MM.1S (cell line): ENCODE measurements around the gene C2orf69.

Source experiments
- DNase-seq: peaks from one replicate; pipeline ENCODE4 v3.0.0-alpha.2; 2015
- H2AFZ ChIP-seq: fragments of 300-600 bp; sonication (generic); 2 replicates; pipeline ENCODE4 v1.6.0; 2016; ENCODE audit warnings: antibody characterized with exemption, low read length
- H3F3A ChIP-seq: fragments of 300-600 bp; sonication (generic); 2 replicates; pipeline ENCODE4 v1.6.1; 2016; ENCODE audit warnings: mild to moderate bottlenecking, antibody characterized with exemption, low read length, moderate library complexity, mixed read lengths; ENCODE audit not compliant: insufficient read depth
- H3K27ac ChIP-seq: fragments of 300-600 bp; sonication (generic); 2 replicates; pipeline ENCODE4 v1.5.1; 2016; ENCODE audit warnings: mild to moderate bottlenecking, low read length
- H3K27me3 ChIP-seq: fragments of 300-600 bp; sonication (generic); replicated peaks from 2 replicates; pipeline ENCODE4 v1.6.0; 2016; ENCODE audit warnings: low read length; ENCODE audit not compliant: insufficient read depth
- H3K36me3 ChIP-seq: fragments of 300-600 bp; sonication (generic); replicated peaks from 2 replicates; pipeline ENCODE4 v1.6.1; 2016; ENCODE audit warnings: mild to moderate bottlenecking, low read length, mixed read lengths; ENCODE audit not compliant: insufficient read depth
- H3K4me1 ChIP-seq: fragments of 300-600 bp; sonication (generic); 2 replicates; pipeline ENCODE4 v1.6.1; 2016; ENCODE audit warnings: low read length, mixed read lengths
- H3K4me2 ChIP-seq: fragments of 300-600 bp; sonication (generic); 2 replicates; pipeline ENCODE4 v1.6.0; 2016; ENCODE audit warnings: low read depth, low read length
- H3K4me3 ChIP-seq: fragments of 300-600 bp; sonication (generic); 2 replicates; pipeline ENCODE4 v1.5.1; 2016; ENCODE audit warnings: low read length, mixed read lengths
- H3K79me2 ChIP-seq: fragments of 300-600 bp; sonication (generic); 2 replicates; pipeline ENCODE4 v1.6.1; 2016; ENCODE audit warnings: mixed run types, low read length, mixed read lengths
- H3K9ac ChIP-seq: fragments of 300-600 bp; sonication (generic); 2 replicates; pipeline ENCODE4 v1.6.1; 2016; ENCODE audit warnings: low read length, mixed read lengths
- H3K9me2 ChIP-seq: fragments of 300-600 bp; sonication (generic); replicated peaks from 2 replicates; pipeline ENCODE4 v1.6.1; 2016; ENCODE audit warnings: mild to moderate bottlenecking, low read length, mixed read lengths; ENCODE audit not compliant: insufficient read depth
- H3K9me3 ChIP-seq: fragments of 300-600 bp; sonication (generic); replicated peaks from 2 replicates; pipeline ENCODE4 v1.6.1; 2016; ENCODE audit warnings: mild to moderate bottlenecking, low read length, mixed read lengths; ENCODE audit not compliant: insufficient read depth
- H4K20me1 ChIP-seq: fragments of 300-600 bp; sonication (generic); 2 replicates; pipeline ENCODE4 v1.6.1; 2016; ENCODE audit warnings: mild to moderate bottlenecking, low read length, moderate library complexity, mixed read lengths; ENCODE audit not compliant: insufficient read depth
- EZH2 ChIP-seq: fragments of 300-600 bp; sonication (generic); optimal IDR thresholded peaks from 2 replicates; pipeline ENCODE3; 2017; ENCODE audit warnings: low read depth, mild to moderate bottlenecking, antibody characterized with exemption, low read length, mixed read lengths
- EZH2phosphoT487 ChIP-seq: fragments of 300-600 bp; sonication (generic); IDR thresholded peaks from 2 replicates; pipeline ENCODE4 v1.6.1; 2018; ENCODE audit warnings: antibody characterized with exemption, low read length
- TF ChIP-seq, protein P1 (sequence below): fragments of 300-600 bp; sonication (generic); IDR thresholded peaks from 2 replicates; pipeline ENCODE4 v1.5.1; 2016; ENCODE audit warnings: antibody characterized with exemption, low read length, mixed read lengths

The C2orf69 gene

GRCh38 chr2:199911052-199911876 is at the start of gene C2orf69:
Gene C2orf69, plus strand, starts transcription at chr2:199911293. Its CDS starts 146 bp downstream, at chr2:199911439.
- H3K4me2 ChIP-seq, result peak within 1 kb of the TSS; percentile 60
- no peaks in the 10 kb centered on the region for H3K9me3 ChIP-seq
- TF ChIP-seq EZH2phosphoT487, result no peak
- TF ChIP-seq EZH2, result no peak
- TF ChIP-seq, protein P1, sequence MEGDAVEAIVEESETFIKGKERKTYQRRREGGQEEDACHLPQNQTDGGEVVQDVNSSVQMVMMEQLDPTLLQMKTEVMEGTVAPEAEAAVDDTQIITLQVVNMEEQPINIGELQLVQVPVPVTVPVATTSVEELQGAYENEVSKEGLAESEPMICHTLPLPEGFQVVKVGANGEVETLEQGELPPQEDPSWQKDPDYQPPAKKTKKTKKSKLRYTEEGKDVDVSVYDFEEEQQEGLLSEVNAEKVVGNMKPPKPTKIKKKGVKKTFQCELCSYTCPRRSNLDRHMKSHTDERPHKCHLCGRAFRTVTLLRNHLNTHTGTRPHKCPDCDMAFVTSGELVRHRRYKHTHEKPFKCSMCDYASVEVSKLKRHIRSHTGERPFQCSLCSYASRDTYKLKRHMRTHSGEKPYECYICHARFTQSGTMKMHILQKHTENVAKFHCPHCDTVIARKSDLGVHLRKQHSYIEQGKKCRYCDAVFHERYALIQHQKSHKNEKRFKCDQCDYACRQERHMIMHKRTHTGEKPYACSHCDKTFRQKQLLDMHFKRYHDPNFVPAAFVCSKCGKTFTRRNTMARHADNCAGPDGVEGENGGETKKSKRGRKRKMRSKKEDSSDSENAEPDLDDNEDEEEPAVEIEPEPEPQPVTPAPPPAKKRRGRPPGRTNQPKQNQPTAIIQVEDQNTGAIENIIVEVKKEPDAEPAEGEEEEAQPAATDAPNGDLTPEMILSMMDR, result 0 out of 2 replicates have a peak, but pooled peaks have one; percentile 2
- peaks cover 12% of the 10 kb centered on the region; the same call in 1 of the 2 replicates for H3F3A ChIP-seq
- peaks cover 42% of the 10 kb centered on the region for H3K79me2 ChIP-seq
- no peaks in the 10 kb centered on the region for H3K9me2 ChIP-seq
- H3K9ac ChIP-seq, result peak within 1 kb of the TSS; percentile 89
- peak within 1 kb of the TSS; percentile 81 for H3K4me3 ChIP-seq
- H3K4me1 ChIP-seq, result peaks cover 8% of the 10 kb centered on the region
- no peaks in the 10 kb centered on the region for H3K36me3 ChIP-seq
- H2AFZ ChIP-seq, result peak within 1 kb of the TSS; percentile 61
- peak within 1 kb of the TSS; percentile 88 for H3K27ac ChIP-seq
- no peaks in the 10 kb centered on the region for H3K27me3 ChIP-seq
- no peaks in the 10 kb centered on the region for H4K20me1 ChIP-seq
- peak; percentile 97 for DNase-seq

DNA sequence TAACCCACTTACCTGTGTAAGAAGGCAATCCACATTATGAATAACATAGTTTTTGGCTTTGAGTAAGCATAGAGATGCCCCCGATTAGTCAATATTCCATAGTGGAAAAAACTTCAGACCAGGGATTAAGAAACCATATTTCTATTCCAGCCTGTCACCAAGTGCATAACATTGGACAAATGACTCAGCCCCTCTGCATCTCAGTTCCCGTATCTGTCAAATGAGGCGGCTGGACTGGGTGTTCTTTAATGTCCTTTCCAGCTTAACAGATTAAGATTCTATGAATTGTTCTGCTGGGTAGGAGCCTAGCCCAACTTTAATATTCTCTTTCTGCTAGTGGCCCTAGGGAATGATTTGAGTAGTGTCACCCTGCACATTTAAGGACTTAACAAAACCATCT is 48.3 kb upstream of the C2orf69 start:
- Histone ChIP-seq H3K79me2 (no peaks in the 10 kb centered on the region), H3K9me2 (no peaks in the 10 kb centered on the region), H4K20me1 (no peaks in the 10 kb centered on the region), H2AFZ (no peak overlapping the region), H3K4me2 (no peak overlapping the region), H3K27ac (no peak overlapping the region), H3K4me1 (no peaks in the 10 kb centered on the region), H3K27me3 (no peaks in the 10 kb centered on the region), H3K4me3 (no peak overlapping the region), H3K36me3 (no peaks in the 10 kb centered on the region), H3F3A (no peaks in the 10 kb centered on the region), H3K9me3 (no peaks in the 10 kb centered on the region), H3K9ac (no peak overlapping the region)
- DNase-seq, result no peak
- TF ChIP-seq EZH2phosphoT487, result no peak
- TF ChIP-seq, protein P1, result no peak
- no peak for TF ChIP-seq EZH2

- H3K4me1 ChIP-seq, result no peaks in the 10 kb centered on the region
Observed at GRCh38 chr2:199865905-199866304, 45.2 kb upstream of the C2orf69 start.

More at GRCh38 chr2:199865905-199866304, 45.2 kb upstream of the C2orf69 start:
- TF ChIP-seq, protein P1, result no peak
- TF ChIP-seq EZH2phosphoT487 (no peak), EZH2 (no peak)
- H3K9me3 ChIP-seq, result no peaks in the 10 kb centered on the region
- H3F3A ChIP-seq, result no peaks in the 10 kb centered on the region
- no peak overlapping the region for H3K4me3 ChIP-seq
- no peaks in the 10 kb centered on the region for H3K9me2 ChIP-seq
- H4K20me1 ChIP-seq, result no peaks in the 10 kb centered on the region
- no peak overlapping the region for H3K9ac ChIP-seq
- H3K79me2 ChIP-seq, result no peaks in the 10 kb centered on the region
- no peaks in the 10 kb centered on the region for H3K27me3 ChIP-seq
- H2AFZ ChIP-seq, result no peak overlapping the region
- H3K4me2 ChIP-seq, result no peak overlapping the region
- no peaks in the 10 kb centered on the region for H3K36me3 ChIP-seq
- no peak for DNase-seq
- H3K27ac ChIP-seq, result no peak overlapping the region
